HG03575 (cell line): Measurements from ENCODE around the gene SYNDIG1.

ENCODE experiments used
- ATAC-seq: cut with Tn5 transposase; IDR thresholded peaks from one replicate; pipeline ENCODE4 v1.9.1; 2021; ENCODE audit not compliant: unreplicated experiment, insufficient number of reproducible peaks, low FRiP score; ENCODE audit errors: extremely low read depth

Gene SYNDIG1

DNA sequence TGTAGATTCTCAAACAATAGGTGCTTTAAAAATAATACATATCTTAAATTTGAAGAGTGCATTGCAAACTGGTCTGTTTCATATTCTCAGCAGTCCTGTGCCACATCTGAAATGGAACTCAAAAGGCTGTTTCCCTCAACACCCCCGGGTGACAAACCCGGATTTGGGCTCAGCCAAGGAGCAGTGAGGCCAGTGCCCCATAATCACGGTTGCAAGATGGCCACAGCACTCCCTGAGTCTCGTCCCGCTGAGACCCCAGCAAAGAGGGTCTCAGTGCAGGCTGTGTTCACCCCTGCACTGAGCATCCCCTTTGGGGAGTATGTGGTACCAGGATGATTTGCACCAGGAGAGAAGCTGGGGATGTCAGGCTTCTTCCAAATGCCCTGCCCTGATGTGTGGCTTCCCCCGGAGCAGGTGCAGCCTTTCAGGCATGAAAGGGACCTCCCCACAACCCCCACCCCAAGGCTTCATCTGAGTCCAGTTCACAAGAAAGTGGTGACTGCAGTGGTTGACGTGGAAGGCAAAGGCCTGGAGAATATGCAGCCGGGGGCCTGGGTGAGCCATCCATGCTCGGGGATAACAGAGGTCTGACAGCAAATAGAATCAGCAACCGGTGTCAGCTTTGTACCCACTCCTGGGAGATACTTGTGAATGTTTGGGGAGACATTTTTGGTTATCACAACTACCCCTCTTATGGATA is 202.9 kb downstream of the SYNDIG1 start:
- no peak for ATAC-seq

GRCh38 chr20:24672886-24673677 is 203.7 kb downstream of the SYNDIG1 start:
- no peak for ATAC-seq

GRCh38 chr20:24673678-24674570 is 204.5 kb downstream of the SYNDIG1 start:
- ATAC-seq, result no peak

DNA sequence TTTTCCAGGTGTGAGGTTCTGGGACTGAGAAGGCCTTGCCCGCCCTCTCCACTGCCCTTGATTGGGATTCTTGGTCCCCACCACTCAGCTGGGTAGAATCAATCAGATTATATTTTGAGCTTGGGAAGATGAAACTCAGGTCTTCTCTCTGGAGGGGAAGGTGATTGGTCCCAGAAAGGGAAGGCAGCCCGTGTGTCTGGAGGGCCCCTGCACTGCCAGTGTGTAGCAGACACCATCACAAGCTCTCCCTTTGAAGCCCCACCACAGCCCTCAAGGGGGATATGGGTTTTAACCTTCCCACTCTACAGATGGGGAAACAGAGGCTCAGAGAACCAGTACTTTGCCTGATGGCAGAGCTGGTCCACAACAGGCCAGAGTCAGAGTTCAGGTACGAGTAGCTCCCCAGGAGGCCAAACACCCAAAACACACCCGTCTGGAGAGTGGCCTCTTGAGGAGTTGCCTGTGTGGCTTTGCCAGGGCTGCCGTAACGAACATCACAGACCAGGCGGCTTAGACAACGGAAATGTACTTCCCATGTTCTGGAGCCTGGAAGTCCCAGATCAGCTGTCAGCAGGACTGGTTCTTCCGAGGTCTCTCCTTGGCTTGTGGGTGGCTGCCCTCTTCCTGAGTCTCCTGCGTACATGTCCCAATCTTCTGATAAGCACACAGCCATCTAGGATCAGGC is 205.6 kb downstream of the SYNDIG1 start:
- ATAC-seq, result no peak

DNA sequence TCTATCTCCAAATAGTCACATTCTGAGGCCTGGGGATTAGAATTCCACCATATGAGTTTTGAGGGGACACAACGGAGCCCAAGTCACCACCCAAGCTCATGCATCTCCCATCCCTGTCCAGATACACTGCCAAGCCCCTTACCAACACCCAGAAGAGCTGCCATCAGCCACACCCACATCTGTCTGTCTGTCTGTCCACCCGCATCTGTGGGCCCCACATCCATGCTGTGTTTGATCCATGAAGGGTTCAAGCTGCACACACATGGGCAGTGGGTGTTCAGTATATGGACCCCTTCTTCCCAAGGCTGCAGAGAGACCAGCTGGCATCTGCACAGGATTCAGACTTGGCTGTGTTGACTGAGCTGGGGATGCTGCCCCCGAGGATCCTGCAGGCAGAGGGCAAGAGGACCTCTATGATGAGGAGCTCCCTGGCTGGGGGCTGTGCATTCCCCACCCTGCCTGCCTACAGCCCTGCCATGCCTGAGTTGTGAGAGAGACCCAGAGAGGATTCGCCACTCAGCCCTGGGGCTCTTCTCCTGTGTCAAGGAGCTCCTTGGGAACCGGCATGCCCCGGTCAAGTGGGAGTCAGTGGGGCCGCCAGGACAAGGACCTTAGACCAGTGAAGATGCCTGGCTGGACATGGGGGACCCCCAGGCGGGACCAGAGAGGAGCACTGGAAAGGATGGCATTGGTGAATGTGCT is 206.4 kb downstream of the SYNDIG1 start:
- ATAC-seq, result no peak

GRCh38 chr20:24676353-24676977 is 207.0 kb downstream of the SYNDIG1 start:
- ATAC-seq, result no peak

GRCh38 chr20:24676978-24677370 is 207.5 kb downstream of the SYNDIG1 start:
- ATAC-seq, result no peak

DNA sequence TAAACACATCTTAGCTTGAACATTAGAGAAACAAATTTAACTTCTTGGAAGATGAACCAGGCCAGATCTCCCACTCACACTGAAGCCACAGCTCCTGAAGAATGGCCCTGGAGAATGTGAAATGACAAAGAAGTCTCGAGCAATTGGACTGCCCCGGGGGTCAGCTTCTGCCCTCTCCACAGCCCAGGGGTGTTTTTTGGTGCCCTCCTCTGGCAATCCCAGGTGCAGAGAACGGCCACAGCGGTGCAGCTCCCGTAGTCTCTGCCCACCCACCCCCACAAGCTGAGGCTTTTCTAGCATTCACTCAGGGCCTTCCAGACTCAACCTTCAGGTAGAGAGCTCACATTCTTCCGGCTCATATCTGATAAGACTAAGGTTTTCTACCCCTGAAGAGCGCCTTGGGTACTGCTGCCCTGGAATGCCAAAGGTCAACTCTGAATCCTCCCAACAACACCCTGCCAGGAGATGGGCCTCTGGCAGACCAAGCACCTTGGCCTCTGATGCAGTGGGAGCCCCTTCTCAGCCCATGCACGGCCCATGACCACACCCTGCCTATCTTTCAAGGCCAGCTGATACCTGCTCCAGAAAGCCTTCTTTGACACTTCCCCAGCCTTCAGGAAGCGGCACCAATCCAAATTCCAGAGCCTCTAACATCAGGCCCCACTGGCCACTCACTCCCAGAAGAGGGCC is 208.3 kb downstream of the SYNDIG1 start:
- ATAC-seq, result no peak

DNA sequence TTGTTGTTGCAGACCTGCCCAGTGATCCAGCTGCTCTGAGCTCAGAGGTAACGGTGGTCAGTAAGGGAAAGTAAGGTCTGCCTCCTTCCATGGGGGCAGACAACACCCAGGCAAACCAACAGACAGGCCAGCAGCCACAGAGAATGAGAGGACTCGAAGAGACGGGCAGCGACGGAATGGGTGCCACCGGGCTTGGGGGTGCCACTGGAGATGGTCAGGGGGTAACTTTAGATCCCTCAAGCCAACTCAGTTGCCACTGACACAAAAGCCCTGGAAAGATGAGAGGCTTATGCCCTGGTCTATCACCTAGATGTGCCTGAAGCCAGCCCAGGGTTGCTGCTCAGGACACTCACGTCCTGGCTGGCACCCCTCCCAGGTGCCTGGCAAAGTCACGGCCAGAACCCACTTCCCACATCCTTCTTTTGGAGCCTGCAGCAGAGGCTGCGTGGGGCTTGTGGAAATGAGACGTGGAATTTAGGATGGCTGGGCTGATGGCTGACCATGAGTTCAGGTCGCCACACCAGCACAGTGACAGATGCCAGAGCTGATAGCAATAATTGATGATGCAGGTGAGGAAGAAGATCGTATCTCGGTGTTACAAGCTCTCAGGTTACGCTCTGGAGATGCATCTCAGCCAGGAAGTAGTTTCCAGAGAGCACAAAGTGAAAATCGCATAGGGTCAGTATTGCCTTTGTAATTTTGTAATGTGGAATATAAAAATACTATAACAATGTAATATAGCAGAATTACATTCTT is 209.1 kb downstream of the SYNDIG1 start:
- ATAC-seq, result no peak

GRCh38 chr20:24679448-24680047 is 210.1 kb downstream of the SYNDIG1 start:
- no peak for ATAC-seq

- no peak for ATAC-seq
Observed at GRCh38 chr20:24681634-24682495, 212.4 kb downstream of the SYNDIG1 start.

- ATAC-seq, result no peak
Observed at GRCh38 chr20:24682496-24682985, 213.1 kb downstream of the SYNDIG1 start.

GRCh38 chr20:24683676-24684075 is 214.2 kb downstream of the SYNDIG1 start:
- ATAC-seq, result no peak

- no peak for ATAC-seq
Observed at GRCh38 chr20:24684421-24684871, 215.0 kb downstream of the SYNDIG1 start.

GRCh38 chr20:24684956-24685691 is 215.7 kb downstream of the SYNDIG1 start:
- ATAC-seq, result no peak
